Skeletal muscle tissue (tissue), 4 donors: ENCODE measurements around the gene CGAS. TPM values are rescaled to one million over a fixed set of nuclear protein-coding genes. Genes with fewer than 3 reads are reported as not detected.

Experiments used
- H3K27ac ChIP-seq: one replicate; pipeline ENCODE4 v1.7.0; 2013; ENCODE audit warnings: mild to moderate bottlenecking, low read depth, low read length, inconsistent platforms
- H3K27me3 ChIP-seq, 3 donors: one replicate each; pipeline ENCODE4 v1.7.0; 2013; ENCODE audit warnings: low read length in 3 of 3; ENCODE audit not compliant: control insufficient read depth in 3 of 3, insufficient read depth in 3 of 3
- H3K36me3 ChIP-seq, 3 donors: one replicate each; pipeline ENCODE4 v1.7.0; 2013; ENCODE audit warnings: low read length in 3 of 3; ENCODE audit not compliant: control insufficient read depth in 3 of 3, insufficient read depth in 3 of 3
- H3K4me1 ChIP-seq, 3 donors: one replicate each; pipeline ENCODE4 v1.7.0; 2013; ENCODE audit warnings: low read length in 3 of 3, mild to moderate bottlenecking in 3 of 3; ENCODE audit not compliant: control insufficient read depth in 3 of 3, insufficient read depth in 3 of 3
- H3K4me3 ChIP-seq, 3 donors: one replicate each; pipeline ENCODE4 v1.7.0; 2013; ENCODE audit warnings: low read length in 3 of 3
- H3K9ac ChIP-seq, 3 donors: one replicate each; pipeline ENCODE4 v1.7.0; 2013; ENCODE audit warnings: low read length in 3 of 3, mild to moderate bottlenecking in 3 of 3, moderate library complexity in 2 of 3, low read depth in 1 of 3
- H3K9me3 ChIP-seq, 3 donors: one replicate each; pipeline ENCODE4 v1.7.0; 2013; ENCODE audit warnings: low read length in 3 of 3; ENCODE audit not compliant: control insufficient read depth in 3 of 3
- total RNA-seq: library from RNA; depleted of rRNA; stranded (reverse); fragments of >200 nt; gene quantifications from one replicate; pipeline ENCODE4 v1.2.3, GENCODE V29; 2014
- donor health status: Osteomylitis.

The CGAS gene
- 7.3 TPM for total RNA-seq

DNA sequence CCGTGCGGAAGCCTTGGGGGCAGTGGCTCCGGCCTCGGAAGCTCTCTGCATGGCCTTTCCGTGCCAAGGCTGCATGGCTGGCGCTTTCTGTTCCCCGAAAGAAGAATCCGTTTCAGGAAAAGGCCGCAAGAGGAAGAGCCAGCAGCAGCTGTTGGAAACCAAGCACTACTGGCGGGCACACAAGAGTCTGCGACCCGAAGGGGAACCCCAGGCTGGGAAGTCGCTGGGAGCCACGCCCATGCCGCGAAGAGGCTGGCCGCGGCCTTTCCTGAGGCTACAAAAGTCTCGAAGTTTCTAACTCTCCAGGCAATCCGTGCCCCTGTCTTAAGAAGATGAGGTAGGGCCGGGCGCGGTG lies at the start of gene CGAS:
CGAS (minus strand) TSS at position 191 of the 355 bp plus-strand sequence; CDS start at position 75, 116 bp downstream.
- H3K9ac ChIP-seq: peak within 1 kb of the TSS; percentile 67 to 74 (median 70)
- H3K9me3 ChIP-seq: no peaks in the 10 kb centered on the region
- H3K4me1 ChIP-seq: peaks cover 3 to 18% (median 5%) of the 10 kb centered on the region in 3 donors
- peak within 1 kb of the TSS; percentile 68 to 76 (median 74) for H3K4me3 ChIP-seq
- H3K27me3 ChIP-seq: peaks cover 0 to 10% (median 6%) of the 10 kb centered on the region in 3 donors
- no peaks in the 10 kb centered on the region for H3K36me3 ChIP-seq
- peak within 1 kb of the TSS; percentile 74 for H3K27ac ChIP-seq

DNA sequence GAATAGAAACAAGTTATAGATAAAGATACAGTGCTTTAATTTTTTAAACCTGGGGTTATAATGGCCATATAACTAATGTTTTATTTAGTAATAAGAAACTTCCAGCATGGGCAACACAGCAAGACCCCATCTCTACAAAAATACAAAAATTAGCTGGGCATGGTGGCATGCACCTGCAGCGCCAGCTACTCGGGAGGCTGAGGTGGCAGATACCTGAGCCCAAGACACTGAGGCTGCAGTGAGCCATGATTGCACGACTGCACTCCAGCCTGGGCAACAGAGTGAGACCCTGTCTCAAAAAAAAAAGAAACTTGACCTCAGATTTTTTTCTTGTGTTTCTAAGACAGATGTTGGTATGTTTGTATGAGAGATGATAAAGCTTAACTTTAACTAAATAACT lies 45.8 kb upstream of the CGAS start:
- H3K4me1 ChIP-seq: no peaks in the 10 kb centered on the region
- peaks cover 17 to 51% (median 41%) of the 10 kb centered on the region in 3 donors for H3K36me3 ChIP-seq
- no peaks in the 10 kb centered on the region for H3K9me3 ChIP-seq
- H3K27me3 ChIP-seq: no peaks in the 10 kb centered on the region
- no peak overlapping the region for H3K4me3 ChIP-seq
- no peak overlapping the region for H3K9ac ChIP-seq
- H3K27ac ChIP-seq: no peak overlapping the region

DNA sequence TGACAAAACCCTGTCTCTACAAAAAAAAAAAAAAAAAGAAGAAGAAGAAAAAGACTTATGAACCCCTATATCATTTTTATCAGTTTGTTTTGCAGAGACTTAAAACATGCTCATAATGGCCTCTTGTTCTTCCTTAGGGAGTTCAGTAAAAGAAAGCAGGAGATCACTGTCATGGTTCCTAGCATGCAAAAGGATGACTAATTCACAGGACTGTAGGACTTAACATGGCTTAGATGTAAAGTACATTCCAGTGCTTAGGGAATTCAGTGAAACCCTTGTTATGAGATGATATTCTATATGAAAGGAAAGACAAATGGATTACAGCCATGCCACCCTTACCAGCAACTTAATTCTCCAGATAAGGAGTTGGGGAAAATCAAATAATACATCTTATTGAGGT lies 39.3 kb upstream of the CGAS start:
- peaks cover 18 to 45% (median 32%) of the 10 kb centered on the region in 3 donors for H3K36me3 ChIP-seq
- no peaks in the 10 kb centered on the region for H3K4me1 ChIP-seq
- no peak overlapping the region for H3K27ac ChIP-seq
- no peak overlapping the region for H3K9ac ChIP-seq
- H3K27me3 ChIP-seq: no peaks in the 10 kb centered on the region
- no peaks in the 10 kb centered on the region for H3K9me3 ChIP-seq
- H3K4me3 ChIP-seq: no peak overlapping the region

DNA sequence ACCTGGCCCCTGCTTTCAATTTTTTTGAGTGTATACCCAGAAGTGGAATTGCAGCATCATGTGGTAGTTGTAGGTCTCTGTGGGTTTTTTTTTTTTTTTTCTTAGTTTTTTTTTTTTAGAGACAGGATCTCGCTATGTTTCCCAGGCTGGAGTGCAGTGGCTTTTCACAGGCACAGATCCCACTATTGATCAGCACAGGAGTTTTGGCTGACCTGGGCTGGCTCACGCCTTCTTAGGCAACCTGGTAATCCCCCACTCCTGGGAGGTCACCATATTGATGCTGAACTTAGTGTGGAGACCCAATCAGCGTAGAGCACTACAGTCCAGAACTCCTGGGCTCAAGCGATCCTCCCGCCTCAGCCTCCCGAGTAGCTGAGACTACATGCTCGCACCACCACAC lies 35.4 kb upstream of the CGAS start:
- Histone ChIP-seq H3K27ac (no peak overlapping the region), H3K4me1 (no peaks in the 10 kb centered on the region), H3K9me3 (no peaks in the 10 kb centered on the region), H3K36me3 (peaks cover 19 to 48% (median 48%) of the 10 kb centered on the region in 3 donors), H3K9ac (no peak overlapping the region), H3K4me3 (no peak overlapping the region), H3K27me3 (no peaks in the 10 kb centered on the region)

DNA sequence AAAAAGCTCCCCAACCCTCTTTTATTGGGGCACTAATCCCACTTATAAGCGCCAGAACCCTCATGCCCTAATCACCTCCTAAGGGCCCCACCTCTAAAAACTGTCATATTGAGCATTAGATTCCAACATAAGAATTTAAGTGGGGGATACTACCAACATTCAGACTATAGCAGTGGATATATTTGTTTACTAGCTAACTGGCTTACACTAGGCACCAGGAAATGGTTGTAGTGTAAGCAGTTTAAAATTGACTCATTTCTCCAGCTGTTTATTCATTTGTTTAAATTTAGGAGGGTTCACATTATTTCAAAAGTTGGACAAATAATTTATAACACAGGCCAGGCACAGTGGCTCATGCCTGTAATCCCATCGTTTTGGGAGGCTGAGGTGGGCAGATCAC lies 32.3 kb upstream of the CGAS start:
- Histone ChIP-seq H3K36me3 (peaks cover 35 to 70% (median 67%) of the 10 kb centered on the region in 3 donors), H3K9ac (no peak overlapping the region), H3K4me1 (no peaks in the 10 kb centered on the region), H3K27me3 (no peaks in the 10 kb centered on the region), H3K9me3 (no peaks in the 10 kb centered on the region), H3K27ac (no peak overlapping the region), H3K4me3 (no peak overlapping the region)

DNA sequence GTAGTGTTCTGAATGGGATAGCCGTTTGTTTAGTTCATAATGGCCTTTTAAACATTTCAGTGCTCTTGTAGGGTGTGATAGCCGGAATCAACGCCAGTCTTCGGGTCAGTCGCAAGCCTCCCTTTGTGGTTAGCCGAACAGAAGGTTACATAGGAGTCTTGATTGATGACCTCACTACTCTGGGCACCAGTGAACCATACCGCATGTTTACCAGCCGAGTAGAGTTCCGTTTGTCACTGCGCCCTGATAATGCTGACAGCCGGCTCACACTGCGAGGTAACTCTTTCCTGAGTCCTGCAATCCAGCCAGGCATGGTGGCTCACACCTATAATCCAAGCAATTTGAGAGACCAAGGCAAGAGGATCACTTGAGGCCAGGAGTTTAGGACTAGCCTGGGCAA lies 29.9 kb upstream of the CGAS start:
- Histone ChIP-seq H3K9me3 (no peaks in the 10 kb centered on the region), H3K4me1 (no peaks in the 10 kb centered on the region), H3K36me3 (peaks cover 39 to 56% (median 51%) of the 10 kb centered on the region in 3 donors), H3K4me3 (no peak overlapping the region), H3K9ac (no peak overlapping the region), H3K27me3 (no peaks in the 10 kb centered on the region), H3K27ac (no peak overlapping the region)

DNA sequence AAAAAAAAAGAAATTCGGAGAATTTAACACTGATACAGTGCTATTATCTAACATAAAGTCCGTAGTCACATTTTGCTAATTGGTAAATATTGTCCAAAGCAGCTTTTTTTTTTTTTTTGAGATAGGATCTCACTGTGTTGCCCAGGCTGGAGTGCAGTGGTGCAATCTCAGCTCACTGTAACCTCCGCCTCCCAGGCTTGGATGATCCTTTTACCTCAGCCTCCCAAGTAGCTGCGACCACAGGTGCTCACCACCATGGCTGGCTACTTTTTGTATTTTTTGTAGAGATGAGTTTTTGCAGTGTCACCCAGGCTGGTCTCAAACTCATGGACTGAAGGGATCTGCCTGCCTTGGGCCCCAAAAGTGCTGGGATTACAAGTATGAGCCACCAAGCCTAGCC lies 25.3 kb upstream of the CGAS start:
- no peak overlapping the region for H3K4me3 ChIP-seq
- no peak overlapping the region for H3K9ac ChIP-seq
- H3K4me1 ChIP-seq: no peaks in the 10 kb centered on the region
- H3K27ac ChIP-seq: no peak overlapping the region
- H3K36me3 ChIP-seq: peaks cover 42 to 58% (median 48%) of the 10 kb centered on the region in 3 donors
- H3K9me3 ChIP-seq: no peaks in the 10 kb centered on the region
- no peaks in the 10 kb centered on the region for H3K27me3 ChIP-seq

DNA sequence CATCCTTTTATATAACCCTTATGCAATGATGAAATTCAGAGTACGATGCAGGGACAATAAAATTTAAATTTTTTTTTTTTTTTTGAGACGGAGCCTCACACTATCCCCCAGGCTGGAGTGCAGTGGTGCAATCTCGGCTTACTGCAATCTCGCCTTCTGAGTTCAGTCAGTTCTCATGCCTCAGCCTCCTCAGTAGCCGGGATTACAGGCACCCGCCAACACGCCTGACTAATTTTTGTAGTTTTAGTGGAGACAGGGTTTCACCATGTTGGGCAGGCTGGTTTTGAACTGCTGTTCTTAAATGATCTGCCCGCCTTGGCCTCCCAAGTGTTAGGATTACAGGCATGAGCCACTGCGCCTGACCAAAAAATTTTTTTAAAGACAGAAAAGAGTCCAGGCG lies 24.6 kb upstream of the CGAS start:
- Histone ChIP-seq H3K9ac (no peak overlapping the region), H3K9me3 (no peaks in the 10 kb centered on the region), H3K36me3 (peaks cover 38 to 58% (median 44%) of the 10 kb centered on the region in 3 donors), H3K4me3 (no peak overlapping the region), H3K4me1 (no peaks in the 10 kb centered on the region), H3K27ac (no peak overlapping the region), H3K27me3 (no peaks in the 10 kb centered on the region)

DNA sequence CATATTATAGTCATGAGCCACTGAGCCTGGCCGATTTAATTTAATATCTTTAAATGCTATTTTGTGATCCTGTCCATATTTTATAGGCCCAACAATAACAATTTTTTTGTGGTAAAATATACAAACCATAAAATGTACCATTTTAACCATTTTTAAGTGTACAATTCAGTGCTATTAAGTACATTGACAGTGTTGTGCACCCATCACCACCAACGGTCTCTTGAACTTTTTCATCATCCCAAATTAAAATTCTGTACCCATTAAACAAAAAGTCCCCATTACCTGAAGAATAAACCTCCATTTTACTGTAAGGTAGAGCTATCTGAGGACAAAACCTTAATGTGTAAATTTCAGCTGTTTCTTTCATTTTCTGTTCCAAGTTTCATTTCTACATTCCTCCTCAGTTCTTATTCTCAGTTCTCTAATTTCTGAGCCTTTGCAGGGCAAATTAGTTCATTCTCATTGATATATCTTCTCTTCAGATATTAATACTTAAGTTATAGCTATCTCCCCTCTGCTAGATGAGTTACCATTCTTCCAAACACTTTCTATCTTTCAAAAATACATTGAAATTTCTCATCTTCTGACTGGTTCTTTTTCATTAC lies 19.7 kb upstream of the CGAS start:
- no peaks in the 10 kb centered on the region for H3K27me3 ChIP-seq
- H3K4me3 ChIP-seq: no peak overlapping the region
- H3K27ac ChIP-seq: no peak overlapping the region
- H3K9me3 ChIP-seq: no peaks in the 10 kb centered on the region
- no peaks in the 10 kb centered on the region for H3K4me1 ChIP-seq
- peaks cover 35 to 58% (median 35%) of the 10 kb centered on the region in 3 donors for H3K36me3 ChIP-seq
- no peak overlapping the region for H3K9ac ChIP-seq

DNA sequence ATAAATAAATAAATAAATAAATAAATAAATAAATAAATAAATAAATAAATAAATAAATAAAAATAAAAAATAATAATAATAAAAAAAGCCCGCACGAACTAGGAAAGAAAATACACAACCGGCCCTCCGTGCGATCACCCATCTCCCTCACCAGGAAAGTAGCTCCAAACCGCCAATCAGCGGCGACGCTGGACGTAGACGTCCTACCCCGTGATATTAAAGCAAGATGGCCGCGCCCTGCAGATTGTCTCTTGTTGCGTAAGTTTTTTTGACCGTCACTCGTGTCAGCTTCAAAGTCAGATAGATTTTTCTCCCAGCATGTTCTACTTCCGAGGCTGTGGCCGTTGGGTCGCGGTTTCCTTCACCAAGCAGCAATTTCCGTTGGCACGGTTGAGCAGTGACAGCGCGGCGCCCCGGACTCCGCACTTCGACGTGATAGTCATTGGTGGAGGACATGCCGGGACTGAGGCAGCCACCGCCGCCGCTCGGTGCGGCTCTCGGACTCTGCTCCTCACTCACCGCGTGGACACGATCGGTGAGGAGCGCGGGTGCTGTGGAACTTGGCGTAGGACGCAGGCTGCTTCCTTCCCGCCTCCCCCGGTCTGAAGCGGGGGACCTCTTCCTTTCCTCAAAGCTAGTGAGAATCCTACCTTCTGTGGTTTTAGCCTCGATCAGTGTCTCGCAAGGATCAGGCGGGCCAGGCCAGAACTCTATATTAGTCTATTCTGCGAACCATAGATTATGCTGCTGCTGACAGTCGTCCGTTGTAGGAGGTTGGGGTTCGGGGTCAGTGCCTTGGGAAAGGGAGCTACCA lies 9.6 kb upstream of the CGAS start, which contains the start of gene MTO1:
MTO1 (plus strand) TSS at position 201 of the 814 bp plus-strand sequence; CDS start at position 319, 118 bp downstream.
- peak within 1 kb of the TSS; percentile 98 for H3K9ac ChIP-seq
- H3K4me1 ChIP-seq: peaks cover 2 to 12% (median 7%) of the 10 kb centered on the region in 3 donors
- no peaks in the 10 kb centered on the region for H3K9me3 ChIP-seq
- H3K27ac ChIP-seq: peak within 1 kb of the TSS; percentile 98
- H3K4me3 ChIP-seq: peak within 1 kb of the TSS; percentile 98 to 100 (median 98)
- H3K36me3 ChIP-seq: peaks cover 3 to 8% (median 6%) of the 10 kb centered on the region in 3 donors
- H3K27me3 ChIP-seq: no peaks in the 10 kb centered on the region
